Activated T-cell treated with anti-CD3 and anti-CD28 coated beads, Interleukin-2, amount 50 U/mL, for 72 hours (primary cell): ENCODE data around the gene HFE. TPM values are rescaled to one million over a fixed set of nuclear protein-coding genes. Genes with fewer than 3 reads are reported as not detected.
A peak's percentile ranks its signal among the peaks of the same experiment; 100 is the strongest.
"Not testable (repeated sequence)": the region's sequence is repeated elsewhere in the genome, so short reads cannot be mapped to it uniquely, and the experiment has no call there.

Experiments
- ATAC-seq, 2 donors: fragments of 150-1000 bp; cut with Tn5 transposase; replicated peaks in 1 of 2; 2 replicates each; pipeline ENCODE4 v1.10.0; 2021; ENCODE audit warnings: moderate library complexity in 2 of 2, mild to moderate bottlenecking in 1 of 2
- DNase-seq, 2 donors: peaks; one replicate each; pipeline ENCODE4 v3.0.0; 2021 to 2022; ENCODE audit warnings: mixed read lengths in 1 of 2
- H3K27ac Mint-ChIP-seq: one replicate; pipeline ENCODE4 v1.8.0; 2022; ENCODE audit warnings: mild to moderate bottlenecking, moderate library complexity, mixed read lengths
- H3K27me3 Mint-ChIP-seq: one replicate; pipeline ENCODE4 v1.8.0; 2022; ENCODE audit warnings: low read depth, mixed read lengths
- H3K36me3 Mint-ChIP-seq, 2 donors: one replicate each; pipeline ENCODE4 v1.8.0; 2022; ENCODE audit warnings: mixed read lengths in 2 of 2, mild to moderate bottlenecking in 1 of 2; ENCODE audit not compliant: insufficient read depth in 2 of 2
- H3K4me1 Mint-ChIP-seq: one replicate; pipeline ENCODE4 v1.8.0; 2022; ENCODE audit warnings: low read depth, mixed read lengths
- H3K4me3 Mint-ChIP-seq, 2 donors: one replicate each; pipeline ENCODE4 v1.8.0; 2022; ENCODE audit warnings: mild to moderate bottlenecking in 2 of 2, mixed read lengths in 2 of 2, moderate library complexity in 2 of 2
- H3K9me3 Mint-ChIP-seq, 2 donors: one replicate each; pipeline ENCODE4 v1.8.0; 2022; ENCODE audit warnings: mixed read lengths in 2 of 2
- total RNA-seq, 2 donors: library from RNA; stranded (reverse); gene quantifications; one replicate each; pipeline ENCODE4 v1.2.3, GENCODE V29; 2022

The HFE gene
- total RNA-seq, 2 donors from 2014 or later: 1.3 to 1.9 TPM

- Mint-ChIP-seq H3K36me3 (peaks cover 2 to 3% of the 10 kb centered on the region in 2 donors), H3K27me3 (no peaks in the 10 kb centered on the region)
These were observed 33.0 kb upstream of the HFE start for GRCh38 chr6:26053992-26054780.

GRCh38 chr6:26054781-26055718 is 32.2 kb upstream of the HFE start:
- Mint-ChIP-seq H3K27me3 (no peaks in the 10 kb centered on the region), H3K4me1 (peaks cover 34% of the 10 kb centered on the region), H3K9me3 (no peaks in the 10 kb centered on the region), H3K36me3 (peaks cover 2 to 3% of the 10 kb centered on the region in 2 donors), H3K27ac (peak overlapping the region; percentile 97), H3K4me3 (peak overlapping the region; percentile 91 to 93)
- ATAC-seq: peak; percentile 52 to 63
- DNase-seq: peak; percentile 88 to 89

More at GRCh38 chr6:26053992-26054780, 33.0 kb upstream of the HFE start:
- Mint-ChIP-seq H3K27ac (peak overlapping the region; percentile 97), H3K9me3 (no peaks in the 10 kb centered on the region), H3K4me1 (peaks cover 34% of the 10 kb centered on the region), H3K4me3 (peak overlapping the region; percentile 91 to 93)
- no peak for ATAC-seq
- DNase-seq: peak in 1 of 2 donors; percentile 35

GRCh38 chr6:26055719-26056582 is 31.3 kb upstream of the HFE start:
- Mint-ChIP-seq H3K4me3 (peak overlapping the region; percentile 91 to 93), H3K4me1 (peaks cover 34% of the 10 kb centered on the region), H3K36me3 (peaks cover 2 to 3% of the 10 kb centered on the region in 2 donors), H3K27me3 (no peaks in the 10 kb centered on the region), H3K9me3 (no peaks in the 10 kb centered on the region), H3K27ac (peak overlapping the region; percentile 97)
- DNase-seq (peak; percentile 93 to 95), ATAC-seq (peak; percentile 76 to 77)

- no peak for ATAC-seq
- DNase-seq: peak in 1 of 2 donors; percentile 48
- peaks cover 2 to 3% of the 10 kb centered on the region in 2 donors for H3K36me3 Mint-ChIP-seq
- H3K4me1 Mint-ChIP-seq: peaks cover 34% of the 10 kb centered on the region
- no peaks in the 10 kb centered on the region for H3K27me3 Mint-ChIP-seq
- no peaks in the 10 kb centered on the region for H3K9me3 Mint-ChIP-seq
- peak overlapping the region; percentile 97 for H3K27ac Mint-ChIP-seq
- H3K4me3 Mint-ChIP-seq: peak overlapping the region; percentile 91 to 93
These were observed 30.5 kb upstream of the HFE start for GRCh38 chr6:26056583-26057350.

- Mint-ChIP-seq H3K27ac (peak overlapping the region; percentile 82), H3K4me3 (no peak overlapping the region), H3K4me1 (peaks cover 33% of the 10 kb centered on the region), H3K36me3 (peaks cover 2 to 3% of the 10 kb centered on the region in 2 donors), H3K9me3 (no peaks in the 10 kb centered on the region), H3K27me3 (no peaks in the 10 kb centered on the region)
- DNase-seq (no peak), ATAC-seq (no peak)
These were observed 29.3 kb upstream of the HFE start for GRCh38 chr6:26057899-26058298.

GRCh38 chr6:26058477-26059033 is 28.7 kb upstream of the HFE start:
- H3K27me3 Mint-ChIP-seq, H3K9me3 Mint-ChIP-seq, H3K36me3 Mint-ChIP-seq, DNase-seq, ATAC-seq, H3K4me3 Mint-ChIP-seq: not testable (repeated sequence)
- Mint-ChIP-seq H3K4me1 (peaks cover 26% of the 10 kb centered on the region), H3K27ac (peak overlapping the region; percentile 58)

GRCh38 chr6:26059941-26060340 is 27.3 kb upstream of the HFE start:
- Mint-ChIP-seq H3K9me3 (no peaks in the 10 kb centered on the region), H3K27ac (no peak overlapping the region), H3K36me3 (no peaks in the 10 kb centered on the region), H3K27me3 (no peaks in the 10 kb centered on the region), H3K4me3 (no peak overlapping the region), H3K4me1 (peaks cover 21% of the 10 kb centered on the region)
- DNase-seq (no peak), ATAC-seq (no peak)

- Mint-ChIP-seq H3K9me3 (no peaks in the 10 kb centered on the region), H3K4me3 (no peak overlapping the region), H3K27ac (no peak overlapping the region), H3K4me1 (peaks cover 15% of the 10 kb centered on the region), H3K27me3 (peaks cover 4% of the 10 kb centered on the region), H3K36me3 (no peaks in the 10 kb centered on the region)
- peak; percentile 31 to 40 for DNase-seq
- peak; percentile 58 to 65 for ATAC-seq
These were observed 22.5 kb upstream of the HFE start for GRCh38 chr6:26064619-26065257.

- Mint-ChIP-seq H3K9me3 (no peaks in the 10 kb centered on the region), H3K4me1 (peaks cover 15% of the 10 kb centered on the region), H3K36me3 (no peaks in the 10 kb centered on the region), H3K27ac (no peak overlapping the region), H3K27me3 (peaks cover 8% of the 10 kb centered on the region), H3K4me3 (no peak overlapping the region)
- ATAC-seq: peak; percentile 90 to 95
- peak; percentile 57 to 63 for DNase-seq
These were observed 21.3 kb upstream of the HFE start for GRCh38 chr6:26065952-26066380.

GRCh38 chr6:26067367-26067766 is 19.9 kb upstream of the HFE start:
- Mint-ChIP-seq H3K27me3 (peaks cover 8% of the 10 kb centered on the region), H3K9me3 (no peaks in the 10 kb centered on the region), H3K27ac (no peak overlapping the region), H3K36me3 (no peaks in the 10 kb centered on the region), H3K4me1 (peaks cover 15% of the 10 kb centered on the region), H3K4me3 (no peak overlapping the region)
- ATAC-seq (no peak), DNase-seq (no peak)

- DNase-seq: no peak
- ATAC-seq: no peak
- H3K4me1 Mint-ChIP-seq: peaks cover 15% of the 10 kb centered on the region
- no peaks in the 10 kb centered on the region for H3K9me3 Mint-ChIP-seq
- H3K27ac Mint-ChIP-seq: no peak overlapping the region
- H3K36me3 Mint-ChIP-seq: no peaks in the 10 kb centered on the region
- peaks cover 8% of the 10 kb centered on the region for H3K27me3 Mint-ChIP-seq
- H3K4me3 Mint-ChIP-seq: no peak overlapping the region
These were observed 19.2 kb upstream of the HFE start for GRCh38 chr6:26068036-26068435.
